Activated naive CD4-positive, alpha-beta T cell (primary cell): ENCODE measurements around the gene RARRES1.
A peak's percentile ranks its signal among the peaks of the same experiment; 100 is the strongest.

Experiments
- DNase-seq, 4 experiments: peaks; one replicate each; lab custom pipeline; 2025; lab: John Stamatoyannopoulos, UW

The RARRES1 gene

GRCh38 chr3:158735296-158736033 lies 3.2 kb upstream of the RARRES1 start:
- DNase-seq: no peak

GRCh38 chr3:158733656-158734055 lies 1.4 kb upstream of the RARRES1 start:
- DNase-seq: no peak

GRCh38 chr3:158732856-158733200 lies 571 bp upstream of the RARRES1 start:
- DNase-seq: no peak

- DNase-seq: no peak
Observed at GRCh38 chr3:158731486-158731885, 771 bp downstream of the RARRES1 start.

- no peak for DNase-seq
Observed at GRCh38 chr3:158728851-158729250, 3.4 kb downstream of the RARRES1 start.

- no peak for DNase-seq
Observed at GRCh38 chr3:158728061-158728377, 4.2 kb downstream of the RARRES1 start.

GRCh38 chr3:158727206-158728060 lies 4.8 kb downstream of the RARRES1 start:
- peak in 2 of 4 experiments; percentile 1 to 5 for DNase-seq

- no peak for DNase-seq
Observed at GRCh38 chr3:158725348-158726011, 6.8 kb downstream of the RARRES1 start.

- no peak for DNase-seq
Observed at GRCh38 chr3:158723991-158724390, 8.3 kb downstream of the RARRES1 start.

GRCh38 chr3:158722108-158722507 lies 10.1 kb downstream of the RARRES1 start:
- DNase-seq: no peak

GRCh38 chr3:158718490-158719170 lies 13.6 kb downstream of the RARRES1 start:
- no peak for DNase-seq

- no peak for DNase-seq
Observed at GRCh38 chr3:158717576-158717975, 14.7 kb downstream of the RARRES1 start.

GRCh38 chr3:158713094-158713499 lies 19.2 kb downstream of the RARRES1 start:
- DNase-seq: no peak

- DNase-seq: no peak
Observed at GRCh38 chr3:158712443-158712842, 19.8 kb downstream of the RARRES1 start.

GRCh38 chr3:158711886-158712285 lies 20.4 kb downstream of the RARRES1 start:
- DNase-seq: no peak

- no peak for DNase-seq
Observed at GRCh38 chr3:158710601-158711000, 21.7 kb downstream of the RARRES1 start.

- no peak for DNase-seq
Observed at GRCh38 chr3:158709666-158710083, 22.6 kb downstream of the RARRES1 start.

GRCh38 chr3:158703566-158703965 lies 28.7 kb downstream of the RARRES1 start:
- DNase-seq: no peak

- DNase-seq: no peak
Observed at GRCh38 chr3:158702815-158703481, 29.3 kb downstream of the RARRES1 start.

- no peak for DNase-seq
Observed at GRCh38 chr3:158701420-158702065, 30.7 kb downstream of the RARRES1 start.

- DNase-seq: no peak
Observed at GRCh38 chr3:158700559-158700958, 31.7 kb downstream of the RARRES1 start.
